Osteoblast (primary cell): ENCODE data around the gene TRIM46. TPM values are rescaled to one million over a fixed set of nuclear protein-coding genes. Genes with fewer than 3 reads are reported as not detected.
A peak's percentile ranks its signal among the peaks of the same experiment; 100 is the strongest.

Experiments
- DNase-seq: peaks from one replicate; pipeline ENCODE4 v3.0.0; 2011; ENCODE audit warnings: low spot score, mixed read lengths; ENCODE audit not compliant: insufficient read length; ENCODE audit errors: missing footprints
- H2AFZ ChIP-seq: 2 replicates; pipeline ENCODE4 v1.6.0; 2011; ENCODE audit warnings: mild to moderate bottlenecking, low read length
- H3K27ac ChIP-seq: 2 replicates; pipeline ENCODE4 v1.5.1; 2011; ENCODE audit warnings: mild to moderate bottlenecking, low read depth, low read length, moderate library complexity
- H3K27me3 ChIP-seq: 2 replicates; pipeline ENCODE4 v1.6.0; 2012; ENCODE audit warnings: mild to moderate bottlenecking, control low read depth, inconsistent platforms, low read length, moderate library complexity; ENCODE audit not compliant: insufficient read depth
- H3K36me3 ChIP-seq: 2 replicates; pipeline ENCODE4 v1.5.1; 2011; ENCODE audit warnings: mild to moderate bottlenecking, low read length, control low read depth, moderate library complexity; ENCODE audit not compliant: insufficient read depth
- H3K4me1 ChIP-seq: 2 replicates; pipeline ENCODE4 v1.5.1; 2011; ENCODE audit warnings: mild to moderate bottlenecking, low read length, control low read depth, moderate library complexity; ENCODE audit not compliant: insufficient read depth
- H3K4me2 ChIP-seq: 2 replicates; pipeline ENCODE4 v1.6.0; 2011; ENCODE audit warnings: mild to moderate bottlenecking, low read length; ENCODE audit not compliant: insufficient read depth
- H3K4me3 ChIP-seq: fragments of 200-600 bp; sonication (generic); 3 replicates; pipeline ENCODE4 v1.5.1; 2012; ENCODE audit warnings: mild to moderate bottlenecking, low read length, inconsistent platforms; ENCODE audit not compliant: insufficient read depth
- H3K79me2 ChIP-seq: 2 replicates; pipeline ENCODE4 v1.6.0; 2012; ENCODE audit warnings: mild to moderate bottlenecking, low read length, control low read depth, inconsistent platforms; ENCODE audit not compliant: insufficient read depth
- H3K9me3 ChIP-seq: 2 replicates; pipeline ENCODE4 v1.5.1; 2011; ENCODE audit warnings: low read depth, low read length, control low read depth
- H4K20me1 ChIP-seq: 2 replicates; pipeline ENCODE4 v1.6.0; 2012; ENCODE audit warnings: mild to moderate bottlenecking, low read length, control low read depth; ENCODE audit not compliant: insufficient read depth
- CTCF ChIP-seq: IDR thresholded peaks from 2 replicates; pipeline ENCODE4 v1.5.1; 2011; ENCODE audit warnings: mild to moderate bottlenecking, low read depth, low read length, moderate library complexity; ENCODE audit errors: extremely low read depth
- total RNA-seq: library from RNA; depleted of rRNA; stranded (reverse); fragments of >200 nt; gene quantifications from 2 replicates; pipeline ENCODE4 v1.2.3, GENCODE V29; 2012

Gene TRIM46
- total RNA-seq, 1 donor = 3.3 TPM

GRCh38 chr1:155184835-155185782 is 11.5 kb downstream of the TRIM46 start:
- Histone ChIP-seq H3K36me3 (no peaks in the 10 kb centered on the region), H3K9me3 (no peaks in the 10 kb centered on the region), H3K27me3 (no peaks in the 10 kb centered on the region), H3K4me3 (no peak overlapping the region), H2AFZ (no peak overlapping the region), H3K79me2 (no peaks in the 10 kb centered on the region), H3K4me2 (no peak overlapping the region), H4K20me1 (no peaks in the 10 kb centered on the region), H3K4me1 (no peaks in the 10 kb centered on the region), H3K27ac (no peak overlapping the region)
- peak; percentile 76 for DNase-seq
- TF ChIP-seq CTCF = no peak

DNA sequence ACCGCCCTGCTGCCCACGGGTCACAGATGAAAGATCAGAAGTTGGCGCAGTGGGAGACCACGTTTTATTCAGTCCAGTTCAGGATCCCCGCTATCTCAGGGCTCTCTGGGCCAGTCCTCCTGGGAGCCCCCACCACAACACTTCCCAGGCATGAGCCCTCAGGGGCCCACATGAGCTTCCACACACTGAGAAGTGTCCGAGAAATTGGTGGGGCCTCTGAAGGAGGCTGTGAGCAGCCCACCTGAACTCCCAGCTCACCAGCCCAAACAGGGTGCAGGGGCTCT is 12.1 kb downstream of the TRIM46 start:
- TF ChIP-seq CTCF = no peak
- H3K4me2 ChIP-seq = no peak overlapping the region
- no peak overlapping the region for H2AFZ ChIP-seq
- no peaks in the 10 kb centered on the region for H3K27me3 ChIP-seq
- H3K4me3 ChIP-seq = no peak overlapping the region
- DNase-seq = no peak
- no peak overlapping the region for H3K27ac ChIP-seq
- H3K79me2 ChIP-seq = no peaks in the 10 kb centered on the region
- H3K4me1 ChIP-seq = no peaks in the 10 kb centered on the region
- H3K36me3 ChIP-seq = no peaks in the 10 kb centered on the region
- H4K20me1 ChIP-seq = no peaks in the 10 kb centered on the region
- no peaks in the 10 kb centered on the region for H3K9me3 ChIP-seq

DNA sequence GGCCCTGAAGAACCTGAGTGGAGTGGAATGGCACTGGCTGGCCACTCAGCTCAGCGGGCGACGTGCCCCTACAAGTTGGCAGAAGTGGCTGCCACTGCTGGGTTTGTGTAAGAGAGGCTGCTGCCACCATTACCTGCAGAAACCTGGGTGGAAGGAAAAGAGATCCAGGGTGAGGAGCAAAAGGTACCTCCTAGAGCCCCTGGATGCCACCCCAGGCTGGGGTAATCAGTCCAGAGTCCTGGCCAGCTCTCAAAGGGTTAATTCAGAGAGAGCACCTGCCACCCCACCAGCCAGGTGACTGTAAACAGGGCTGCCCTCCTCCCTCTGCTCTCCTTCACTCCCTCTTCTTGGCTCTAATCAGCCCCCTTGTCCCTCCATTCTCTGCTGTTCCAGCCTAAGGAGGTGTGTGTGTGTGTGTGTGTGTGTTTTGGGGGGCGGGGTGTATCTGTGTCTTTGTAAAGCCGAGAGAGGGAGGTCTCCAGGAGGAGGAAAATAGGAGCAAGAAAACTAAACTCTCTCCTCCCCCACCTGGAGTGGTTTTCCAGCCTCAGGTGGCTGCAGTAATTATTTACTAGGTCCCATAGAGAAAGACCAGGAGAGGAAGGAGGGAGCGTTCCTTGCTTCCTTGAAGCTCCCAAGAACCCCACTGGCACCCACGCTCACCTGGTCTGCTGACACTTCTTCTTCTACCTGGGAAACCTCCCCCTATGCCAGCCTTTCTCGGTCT is 12.6 kb downstream of the TRIM46 start:
- H3K79me2 ChIP-seq = no peaks in the 10 kb centered on the region
- no peak overlapping the region for H3K4me3 ChIP-seq
- no peaks in the 10 kb centered on the region for H4K20me1 ChIP-seq
- H3K9me3 ChIP-seq = no peaks in the 10 kb centered on the region
- H3K4me2 ChIP-seq = no peak overlapping the region
- H3K27ac ChIP-seq = no peak overlapping the region
- H3K27me3 ChIP-seq = no peaks in the 10 kb centered on the region
- no peaks in the 10 kb centered on the region for H3K36me3 ChIP-seq
- H3K4me1 ChIP-seq = no peaks in the 10 kb centered on the region
- no peak overlapping the region for H2AFZ ChIP-seq
- TF ChIP-seq CTCF = no peak
- DNase-seq = peak; percentile 79

GRCh38 chr1:155186794-155187455 is 13.3 kb downstream of the TRIM46 start:
- H3K27me3 ChIP-seq = no peaks in the 10 kb centered on the region
- H4K20me1 ChIP-seq = no peaks in the 10 kb centered on the region
- no peak for TF ChIP-seq CTCF
- H3K4me2 ChIP-seq = no peak overlapping the region
- H3K4me1 ChIP-seq = no peaks in the 10 kb centered on the region
- peak; percentile 87 for DNase-seq
- H3K36me3 ChIP-seq = no peaks in the 10 kb centered on the region
- H3K79me2 ChIP-seq = no peaks in the 10 kb centered on the region
- no peak overlapping the region for H2AFZ ChIP-seq
- no peak overlapping the region for H3K4me3 ChIP-seq
- no peaks in the 10 kb centered on the region for H3K9me3 ChIP-seq
- H3K27ac ChIP-seq = no peak overlapping the region
